Thyroid gland (tissue), 4 donors: ENCODE results near the gene PHEX.

Experiments used
- CTCF ChIP-seq, 6 experiments: fragments of 200-600 bp in 3 of 6; fragments of 450-650 bp in 3 of 6; sonication (generic) in 3 of 6; IDR thresholded peaks; one replicate each; pipeline ENCODE4 v1.5.1; 2016 to 2019; ENCODE audit warnings: antibody characterized with exemption in 6 of 6, mild to moderate bottlenecking in 2 of 6, inconsistent platforms in 1 of 6, moderate library complexity in 1 of 6
- POLR2A ChIP-seq, 2 donors: fragments of 450-650 bp; IDR thresholded peaks; one replicate each; pipeline ENCODE4 v1.6.1; 2017; ENCODE audit warnings: antibody characterized with exemption in 2 of 2, mild to moderate bottlenecking in 2 of 2, moderate library complexity in 1 of 2

DNA sequence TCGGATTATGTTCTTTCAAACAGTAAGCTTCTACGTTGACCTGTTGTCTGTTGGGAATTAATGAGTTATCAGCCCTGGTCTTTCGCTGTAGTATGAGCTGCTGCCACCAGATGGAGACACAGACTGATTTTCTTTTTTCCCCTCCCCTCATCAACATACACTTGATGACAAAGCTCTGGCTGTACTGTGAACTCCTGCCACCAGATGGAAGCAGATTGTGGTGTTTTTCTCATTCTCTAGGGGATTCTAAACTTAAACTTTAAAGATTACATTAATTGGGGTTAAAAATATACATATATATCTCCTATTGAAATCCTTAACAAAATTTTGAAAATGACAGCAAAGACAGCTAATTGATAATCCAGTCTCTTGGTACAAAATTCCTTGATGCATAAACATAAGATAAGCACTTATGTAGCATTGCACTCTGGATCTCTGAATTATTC, 46.8 kb upstream of the PHEX start:
- TF ChIP-seq CTCF (IDR thresholded peaks at IDR 0.05) (peak; percentile 48 to 97 (median 92)), POLR2A (IDR thresholded peaks at IDR 0.05) (no peak)
